Myocyte (in vitro differentiated cells): Measurements from ENCODE around the gene PSD. TPM values are rescaled to one million over a fixed set of nuclear protein-coding genes. Genes with fewer than 3 reads are reported as not detected.

ENCODE experiments used
- DNase-seq: peaks from one replicate; pipeline ENCODE4 v3.0.0-alpha.2; 2012; ENCODE audit warnings: low read depth
- total RNA-seq: library from RNA; depleted of rRNA; stranded (reverse); fragments of >200 nt; gene quantifications from 2 replicates; pipeline ENCODE4 v1.2.3, GENCODE V29; 2014

PSD gene
- total RNA-seq, 1 donor from 2014 or later = 0.32 TPM

DNA sequence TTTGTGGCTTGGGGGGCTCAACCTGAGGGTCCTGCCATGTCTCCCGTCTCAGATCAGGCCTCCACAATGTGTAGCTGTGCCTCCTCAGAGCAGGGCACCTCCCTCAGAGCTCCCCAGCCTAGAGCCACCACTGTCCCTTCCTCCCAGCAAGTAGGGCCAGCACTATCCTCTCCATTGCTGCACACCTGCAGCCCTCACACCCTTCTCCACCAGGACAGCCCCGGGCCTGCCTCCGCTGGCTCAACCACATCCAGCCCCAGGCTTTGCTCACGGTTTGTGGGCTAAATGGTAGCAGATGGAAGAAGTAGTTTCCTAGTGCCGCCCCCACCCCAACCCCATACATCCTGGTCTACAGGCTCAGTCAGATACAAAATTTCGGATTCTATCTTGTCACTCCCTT is 13.0 kb downstream of the PSD start:
- DNase-seq = no peak

DNA sequence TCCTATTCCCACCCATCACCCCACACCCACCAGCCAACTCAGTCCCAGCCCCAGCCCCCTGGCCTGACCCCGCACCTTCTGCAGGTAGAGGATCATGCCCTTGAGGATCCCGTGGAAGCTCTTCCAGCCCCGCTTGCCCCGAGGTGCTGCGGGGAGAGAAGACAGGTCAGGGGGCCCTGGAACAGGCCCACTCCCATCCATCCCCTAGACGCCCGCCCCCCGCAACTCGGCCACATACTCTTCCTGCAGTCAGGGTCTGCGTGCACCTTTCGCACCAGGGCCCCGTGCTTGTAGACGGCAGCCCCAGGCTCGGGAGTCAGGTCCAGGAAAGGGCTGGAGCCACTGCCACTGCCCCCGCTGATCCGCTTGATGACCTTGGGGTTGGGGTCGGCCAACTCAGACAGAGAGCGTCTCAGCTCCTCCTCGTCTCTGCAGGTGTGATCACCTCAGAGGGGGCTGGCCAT is 13.4 kb downstream of the PSD start:
- DNase-seq = no peak

DNA sequence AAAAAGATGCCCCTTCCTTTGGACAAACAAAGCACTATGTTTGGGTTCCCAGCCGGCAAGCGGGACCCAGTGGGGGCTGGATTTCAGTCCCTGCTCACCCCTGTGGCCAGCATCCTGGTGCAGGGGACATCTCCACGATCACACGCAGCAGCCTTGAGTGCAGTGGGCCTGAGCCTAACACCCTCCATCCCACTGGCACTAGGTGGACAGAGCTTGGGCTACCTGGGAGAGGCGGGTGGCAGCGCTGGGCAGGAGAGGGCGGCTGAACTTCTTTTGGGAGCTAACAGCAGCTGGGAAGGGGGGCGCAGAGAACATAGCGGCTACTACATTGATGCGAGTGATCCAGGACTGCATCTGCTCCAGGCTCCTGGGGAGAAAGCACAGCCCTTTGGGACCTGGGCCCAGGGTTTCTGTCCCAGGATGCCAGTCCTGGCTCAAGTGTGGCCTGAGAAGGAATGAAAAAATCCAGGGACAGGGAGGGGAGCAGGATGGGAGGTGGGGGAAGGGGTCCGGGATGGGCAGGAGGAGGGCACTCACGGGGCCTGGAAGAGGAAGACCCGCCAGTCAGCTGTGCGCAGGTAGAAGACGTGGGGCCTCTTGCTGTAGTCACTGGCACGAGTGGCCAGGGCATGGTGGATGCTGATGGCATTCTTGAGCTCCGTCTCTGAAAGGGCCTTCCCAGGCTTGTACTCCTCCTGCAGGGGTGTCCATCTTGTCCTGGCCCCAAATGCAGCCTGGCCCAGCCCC is 14.1 kb downstream of the PSD start:
- no peak for DNase-seq

DNA sequence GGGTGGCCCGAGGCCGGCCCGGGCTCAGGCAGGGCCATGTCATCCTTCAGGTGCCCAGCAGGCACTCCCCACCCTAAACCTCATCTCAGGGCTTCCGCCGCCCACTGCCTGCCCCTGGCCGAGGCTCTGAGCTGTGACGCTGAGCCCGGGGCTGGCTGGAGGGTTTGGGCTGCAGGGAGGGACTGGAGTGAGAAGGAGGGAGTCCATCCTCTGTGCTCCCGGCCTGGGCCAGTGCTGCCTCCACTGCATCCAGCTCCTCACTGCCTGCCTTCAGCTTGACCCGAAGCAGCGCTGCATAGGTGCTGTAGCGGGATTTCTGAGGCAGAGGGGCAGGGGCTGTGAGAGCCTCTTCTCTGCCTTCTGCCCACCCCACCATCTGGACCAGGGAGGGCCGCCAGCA is 15.5 kb downstream of the PSD start:
- DNase-seq = no peak

DNA sequence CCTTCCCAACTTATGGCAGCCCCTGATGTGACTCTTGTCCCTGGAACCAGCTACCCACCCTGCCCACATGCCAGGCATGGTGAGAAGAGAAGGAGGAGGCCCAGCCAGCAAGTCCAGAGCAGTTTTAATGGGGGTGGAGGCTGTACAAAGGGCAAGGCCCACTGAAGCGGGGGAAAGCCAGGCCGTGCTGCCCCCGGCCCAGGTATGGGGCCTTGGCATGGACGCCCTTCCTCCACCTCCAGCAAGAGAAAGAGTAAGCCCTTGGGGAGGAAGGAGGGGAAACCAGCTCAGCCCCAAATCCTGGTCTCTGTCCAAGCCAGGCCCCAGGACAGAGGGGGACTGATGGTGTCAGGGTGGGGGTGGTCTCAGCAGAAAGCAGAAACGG is 16.1 kb downstream of the PSD start:
- DNase-seq = no peak

DNA sequence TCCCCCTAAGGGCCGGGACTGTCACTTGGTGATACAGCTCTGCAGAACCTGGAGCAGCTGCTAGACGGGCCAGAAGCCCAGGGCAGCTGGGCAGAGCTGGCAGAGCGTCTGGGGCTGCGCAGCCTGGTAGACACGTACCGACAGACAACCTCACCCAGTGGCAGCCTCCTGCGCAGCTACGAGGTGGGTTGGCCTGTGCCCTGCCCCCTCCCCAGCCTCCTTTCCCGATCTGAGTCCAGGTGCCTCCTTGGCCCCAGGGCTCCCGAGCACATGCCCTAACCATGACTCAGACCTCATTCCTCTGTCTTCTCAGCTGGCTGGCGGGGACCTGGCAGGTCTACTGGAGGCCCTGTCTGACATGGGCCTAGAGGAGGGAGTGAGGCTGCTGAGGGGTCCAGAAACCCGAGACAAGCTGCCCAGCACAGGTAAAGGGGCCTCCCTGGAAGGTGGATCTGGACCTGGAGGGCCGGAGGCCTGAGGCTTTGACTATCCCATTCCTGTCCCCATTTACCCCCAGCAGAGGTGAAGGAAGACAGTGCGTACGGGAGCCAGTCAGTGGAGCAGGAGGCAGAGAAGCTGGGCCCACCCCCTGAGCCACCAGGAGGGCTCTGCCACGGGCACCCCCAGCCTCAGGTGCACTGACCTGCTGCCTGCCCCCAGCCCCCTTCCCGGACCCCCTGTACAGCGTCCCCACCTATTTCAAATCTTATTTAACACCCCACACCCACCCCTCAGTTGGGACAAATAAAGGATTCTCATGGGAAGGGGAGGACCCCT is 16.7 kb downstream of the PSD start:
- no peak for DNase-seq

DNA sequence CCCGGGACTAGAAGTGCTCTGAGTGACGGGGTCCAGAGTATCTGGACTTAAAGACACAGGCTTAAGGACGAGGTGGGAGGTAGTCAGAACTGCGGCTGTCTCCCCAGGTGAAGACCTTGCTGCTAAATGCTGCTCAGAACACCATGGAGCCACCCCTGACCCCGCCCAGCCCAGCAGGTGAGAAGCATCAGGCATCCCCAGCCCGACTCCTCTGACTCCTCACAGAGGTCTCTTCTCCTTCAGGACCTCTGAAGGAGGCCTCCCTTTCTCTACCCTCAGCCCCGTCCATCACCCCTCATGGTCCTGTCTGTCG is 17.3 kb downstream of the PSD start:
- DNase-seq = no peak

DNA sequence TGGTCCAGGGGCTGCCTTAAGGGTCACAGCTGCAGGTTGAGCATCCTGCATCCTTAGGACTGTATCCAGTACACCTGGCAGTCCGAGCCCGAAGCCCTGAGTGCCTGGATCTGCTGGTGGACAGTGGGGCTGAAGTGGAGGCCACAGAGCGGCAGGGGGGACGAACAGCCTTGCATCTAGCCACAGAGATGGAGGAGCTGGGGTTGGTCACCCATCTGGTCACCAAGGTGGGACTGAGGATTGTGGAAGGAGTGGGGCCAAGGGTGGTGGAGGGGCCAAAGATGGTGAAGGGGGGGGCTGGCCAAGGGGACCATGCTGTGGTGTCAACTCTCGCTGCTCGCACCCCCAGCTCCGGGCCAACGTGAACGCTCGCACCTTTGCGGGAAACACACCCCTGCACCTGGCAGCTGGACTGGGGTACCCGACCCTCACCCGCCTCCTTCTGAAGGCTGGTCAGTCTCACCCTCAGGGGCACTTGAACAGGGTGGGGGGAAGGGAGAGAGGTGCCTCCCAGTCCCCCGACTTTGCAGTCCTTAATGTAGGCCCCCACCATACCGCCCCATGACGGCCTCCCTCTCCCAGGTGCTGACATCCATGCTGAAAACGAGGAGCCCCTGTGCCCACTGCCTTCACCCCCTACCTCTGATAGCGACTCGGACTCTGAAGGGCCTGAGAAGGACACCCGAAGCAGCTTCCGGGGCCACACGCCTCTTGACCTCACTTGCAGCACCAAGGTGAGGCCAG is 17.8 kb downstream of the PSD start:
- no peak for DNase-seq

DNA sequence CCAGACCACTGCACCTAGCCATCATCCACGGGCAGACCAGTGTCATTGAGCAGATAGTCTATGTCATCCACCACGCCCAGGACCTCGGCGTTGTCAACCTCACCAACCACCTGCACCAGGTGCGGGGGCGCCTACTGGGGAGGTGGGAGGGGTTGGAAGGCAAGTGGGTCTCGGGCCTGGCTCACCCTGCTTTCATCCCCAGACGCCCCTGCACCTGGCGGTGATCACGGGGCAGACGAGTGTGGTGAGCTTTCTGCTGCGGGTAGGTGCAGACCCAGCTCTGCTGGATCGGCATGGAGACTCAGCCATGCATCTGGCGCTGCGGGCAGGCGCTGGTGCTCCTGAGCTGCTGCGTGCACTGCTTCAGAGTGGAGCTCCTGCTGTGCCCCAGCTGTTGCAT is 18.5 kb downstream of the PSD start:
- DNase-seq = no peak

DNA sequence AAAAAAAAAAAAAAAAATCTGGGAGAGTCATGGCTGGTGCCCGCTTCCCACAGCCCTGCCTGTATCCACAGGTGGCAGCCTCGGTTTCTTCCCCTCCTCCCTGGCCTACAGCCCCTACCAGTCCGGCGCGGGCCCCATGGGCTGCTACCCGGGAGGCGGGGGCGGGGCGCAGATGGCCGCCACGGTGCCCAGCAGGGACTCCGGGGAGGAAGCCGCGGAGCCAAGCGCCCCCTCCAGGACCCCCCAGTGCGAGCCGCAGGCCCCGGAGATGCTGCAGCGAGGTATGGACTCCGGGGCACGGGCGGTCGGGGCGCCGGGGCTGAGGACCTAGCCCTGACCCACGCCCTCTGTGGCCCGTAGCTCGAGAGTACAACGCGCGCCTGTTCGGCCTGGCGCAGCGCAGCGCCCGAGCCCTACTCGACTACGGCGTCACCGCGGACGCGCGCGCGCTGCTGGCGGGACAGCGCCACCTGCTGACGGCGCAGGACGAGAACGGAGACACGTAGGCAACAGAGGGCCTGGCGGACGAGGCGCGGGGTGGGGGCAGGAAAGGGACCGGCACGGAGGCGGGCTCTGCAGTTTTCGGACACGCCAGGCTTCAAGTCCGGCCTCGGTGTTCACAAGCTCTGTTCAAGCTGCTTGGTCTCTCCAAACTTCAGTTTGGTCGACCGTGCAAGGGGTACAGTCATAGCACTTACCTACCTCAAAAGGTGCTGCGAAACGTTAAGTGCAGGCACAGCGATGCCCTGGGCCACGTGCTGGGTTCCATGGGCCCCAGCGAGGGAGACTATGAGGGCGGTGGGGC is 19.2 kb downstream of the PSD start:
- peak; percentile 84 for DNase-seq

DNA sequence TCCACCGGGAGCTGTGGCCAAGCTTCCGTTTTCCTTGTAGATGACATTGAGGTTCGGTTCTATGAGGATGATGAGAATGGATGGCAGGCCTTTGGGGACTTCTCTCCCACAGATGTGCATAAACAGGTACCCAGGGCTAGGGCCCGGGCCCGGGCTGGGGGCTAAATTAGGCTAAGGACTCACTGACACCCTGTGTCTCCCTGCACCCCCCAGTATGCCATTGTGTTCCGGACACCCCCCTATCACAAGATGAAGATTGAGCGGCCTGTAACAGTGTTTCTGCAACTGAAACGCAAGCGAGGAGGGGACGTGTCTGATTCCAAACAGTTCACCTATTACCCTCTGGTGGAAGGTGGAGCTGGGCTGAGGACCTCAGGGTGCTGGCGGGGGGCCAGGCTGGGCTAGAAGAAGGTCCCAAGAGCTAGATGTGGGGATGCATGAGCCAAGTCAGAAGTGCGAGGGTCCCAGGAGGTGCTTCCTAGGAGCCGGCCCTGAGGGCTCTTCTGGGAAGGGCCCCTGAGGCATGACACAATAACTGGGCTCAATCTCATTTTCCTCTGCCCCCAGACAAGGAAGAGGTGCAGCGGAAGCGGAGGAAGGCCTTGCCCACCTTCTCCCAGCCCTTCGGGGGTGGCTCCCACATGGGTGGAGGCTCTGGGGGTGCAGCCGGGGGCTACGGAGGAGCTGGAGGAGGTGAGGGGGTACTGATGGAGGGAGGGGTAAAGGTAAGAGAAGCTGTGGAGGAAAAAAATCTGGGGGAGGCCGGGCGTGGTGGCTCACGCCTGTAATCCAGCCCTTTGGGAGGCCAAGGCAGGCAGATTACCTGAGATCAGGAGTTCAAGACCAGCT is 20.2 kb downstream of the PSD start:
- no peak for DNase-seq

DNA sequence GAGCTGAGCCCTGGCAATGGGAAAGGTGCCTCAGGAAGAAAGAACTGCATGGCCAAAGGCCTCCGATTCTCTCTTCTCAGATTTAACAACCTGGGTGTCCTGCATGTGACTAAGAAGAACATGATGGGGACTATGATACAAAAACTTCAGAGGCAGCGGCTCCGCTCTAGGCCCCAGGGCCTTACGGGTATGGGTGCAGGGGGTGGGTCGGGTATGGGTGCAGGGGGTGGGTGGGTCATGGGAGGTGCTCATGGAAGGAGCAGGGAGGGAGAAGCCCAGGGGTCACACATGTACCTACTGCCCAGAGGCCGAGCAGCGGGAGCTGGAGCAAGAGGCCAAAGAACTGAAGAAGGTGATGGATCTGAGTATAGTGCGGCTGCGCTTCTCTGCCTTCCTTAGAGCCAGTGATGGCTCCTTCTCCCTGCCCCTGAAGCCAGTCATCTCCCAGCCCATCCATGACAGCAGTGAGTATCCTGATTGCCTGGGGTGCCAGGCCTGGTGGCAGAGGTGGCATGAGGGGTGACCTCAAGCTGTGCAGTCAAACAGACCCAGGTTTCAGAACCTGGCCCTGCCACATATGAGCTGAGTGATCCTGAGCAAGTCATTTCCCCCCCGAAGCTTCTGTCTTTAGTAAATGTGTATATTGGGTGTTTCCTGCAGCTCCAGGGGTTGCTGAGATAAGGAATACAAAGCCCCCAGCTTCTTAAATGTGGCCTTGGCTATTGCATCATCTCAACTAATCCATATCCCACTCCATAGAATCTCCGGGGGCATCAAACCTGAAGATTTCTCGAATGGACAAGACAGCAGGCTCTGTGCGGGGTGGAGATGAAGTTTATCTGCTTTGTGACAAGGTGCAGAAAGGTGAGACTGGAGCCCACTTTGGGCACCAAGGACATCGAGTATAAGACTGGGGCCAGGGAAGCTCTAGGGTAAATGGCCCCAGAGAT is 21.1 kb downstream of the PSD start:
- DNase-seq = no peak

DNA sequence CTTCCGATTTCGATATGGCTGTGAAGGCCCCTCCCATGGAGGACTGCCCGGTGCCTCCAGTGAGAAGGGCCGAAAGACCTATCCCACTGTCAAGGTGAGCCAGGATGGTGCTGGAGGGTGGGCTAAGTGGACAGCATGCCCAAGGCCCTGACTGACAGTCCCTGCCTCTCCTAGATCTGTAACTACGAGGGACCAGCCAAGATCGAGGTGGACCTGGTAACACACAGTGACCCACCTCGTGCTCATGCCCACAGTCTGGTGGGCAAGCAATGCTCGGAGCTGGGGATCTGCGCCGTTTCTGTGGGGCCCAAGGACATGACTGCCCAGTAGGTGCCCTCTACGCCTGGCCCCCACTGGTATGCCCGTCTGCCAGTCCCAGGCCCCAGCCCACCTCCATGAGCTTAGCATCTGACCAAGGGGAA is 21.8 kb downstream of the PSD start:
- no peak for DNase-seq

DNA sequence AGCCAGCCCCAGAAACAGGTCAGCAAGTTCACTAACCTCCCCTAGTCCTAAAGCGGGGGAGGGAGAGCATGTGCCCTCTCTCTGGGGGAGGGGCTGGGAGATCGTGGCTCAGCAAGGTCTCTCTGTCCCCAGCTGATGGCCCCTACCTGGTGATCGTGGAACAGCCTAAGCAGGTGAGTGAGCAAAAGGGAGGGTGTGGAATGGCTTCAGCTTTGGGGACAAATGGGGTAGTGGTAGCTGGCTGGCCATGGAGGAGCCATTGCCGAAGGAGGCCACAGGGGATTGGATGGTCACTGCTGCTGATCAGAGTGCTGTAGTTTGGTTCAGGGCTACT is 22.3 kb downstream of the PSD start:
- DNase-seq = no peak

DNA sequence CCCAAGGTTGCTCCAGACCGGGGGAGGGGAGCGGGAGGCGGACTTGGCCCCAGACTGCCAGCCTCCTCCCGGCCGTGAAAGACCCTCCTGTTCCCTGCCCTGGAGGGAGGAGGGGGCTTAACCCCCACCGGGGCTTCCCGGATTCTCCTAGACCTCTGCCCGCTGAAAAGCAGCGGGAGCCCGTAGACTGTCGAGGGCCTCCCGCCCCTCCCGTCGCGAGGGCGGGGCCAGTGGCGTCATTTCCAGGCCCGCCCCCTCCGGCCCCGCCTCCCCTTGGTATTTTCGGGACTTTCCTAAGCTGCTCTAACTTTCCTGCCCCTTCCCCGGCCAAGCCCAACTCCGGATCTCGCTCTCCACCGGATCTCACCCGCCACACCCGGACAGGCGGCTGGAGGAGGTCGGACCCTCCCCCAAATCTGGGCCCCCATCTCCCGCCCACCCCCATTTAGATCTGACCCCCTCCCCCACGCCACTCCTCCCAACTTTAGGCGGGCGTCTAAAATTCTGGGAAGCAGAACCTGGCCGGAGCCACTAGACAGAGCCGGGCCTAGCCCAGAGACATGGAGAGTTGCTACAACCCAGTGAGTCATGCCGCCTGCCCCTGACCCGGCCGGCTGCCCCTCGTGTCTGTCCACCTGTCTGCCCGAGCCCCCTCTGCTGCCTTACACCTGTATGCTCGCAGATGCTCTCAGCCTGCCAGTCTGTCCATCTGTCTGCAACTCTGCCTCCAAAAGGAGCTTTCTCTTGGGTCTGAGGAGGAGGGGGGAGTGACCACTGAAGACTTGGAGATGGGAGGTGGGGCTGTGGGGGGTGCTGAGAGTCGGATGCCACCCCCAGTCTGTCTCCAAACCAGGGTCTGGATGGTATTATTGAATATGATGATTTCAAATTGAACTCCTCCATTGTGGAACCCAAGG is 22.9 kb downstream of the PSD start, which contains the start of gene NFKB2:
Gene NFKB2 (plus strand): TSS at position 306 of the 917 bp plus-strand sequence. CDS start 255 bp downstream, at position 561.
- peak; percentile 88 for DNase-seq

DNA sequence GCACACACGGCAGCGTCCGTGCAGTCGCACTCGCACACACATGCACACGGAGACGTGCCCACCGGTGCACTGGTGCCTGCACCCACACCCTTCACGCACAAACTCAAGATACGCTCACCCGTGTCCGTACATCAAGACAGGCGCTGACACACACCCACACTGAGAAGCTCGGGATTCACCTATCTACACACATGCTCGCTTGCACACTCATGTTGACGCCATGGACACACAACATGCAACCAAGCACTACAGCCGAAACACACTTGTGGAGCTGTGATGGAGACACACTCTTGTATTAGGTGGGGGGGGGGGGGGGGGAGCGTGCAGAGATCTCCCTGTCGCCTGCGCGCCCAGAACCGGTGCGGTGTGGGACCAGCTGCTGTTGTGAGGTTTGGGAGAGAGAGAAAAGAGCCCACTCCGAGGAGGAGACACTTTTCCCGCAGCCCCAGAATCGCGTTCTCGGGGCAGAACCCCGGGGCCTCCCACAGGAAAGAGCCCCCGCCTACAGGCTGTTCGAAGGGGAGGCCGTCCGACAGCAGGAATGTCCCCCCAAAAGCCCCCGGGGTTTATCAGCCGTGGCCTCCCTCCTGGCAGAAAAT is 23.7 kb downstream of the PSD start:
- DNase-seq = peak; percentile 47

DNA sequence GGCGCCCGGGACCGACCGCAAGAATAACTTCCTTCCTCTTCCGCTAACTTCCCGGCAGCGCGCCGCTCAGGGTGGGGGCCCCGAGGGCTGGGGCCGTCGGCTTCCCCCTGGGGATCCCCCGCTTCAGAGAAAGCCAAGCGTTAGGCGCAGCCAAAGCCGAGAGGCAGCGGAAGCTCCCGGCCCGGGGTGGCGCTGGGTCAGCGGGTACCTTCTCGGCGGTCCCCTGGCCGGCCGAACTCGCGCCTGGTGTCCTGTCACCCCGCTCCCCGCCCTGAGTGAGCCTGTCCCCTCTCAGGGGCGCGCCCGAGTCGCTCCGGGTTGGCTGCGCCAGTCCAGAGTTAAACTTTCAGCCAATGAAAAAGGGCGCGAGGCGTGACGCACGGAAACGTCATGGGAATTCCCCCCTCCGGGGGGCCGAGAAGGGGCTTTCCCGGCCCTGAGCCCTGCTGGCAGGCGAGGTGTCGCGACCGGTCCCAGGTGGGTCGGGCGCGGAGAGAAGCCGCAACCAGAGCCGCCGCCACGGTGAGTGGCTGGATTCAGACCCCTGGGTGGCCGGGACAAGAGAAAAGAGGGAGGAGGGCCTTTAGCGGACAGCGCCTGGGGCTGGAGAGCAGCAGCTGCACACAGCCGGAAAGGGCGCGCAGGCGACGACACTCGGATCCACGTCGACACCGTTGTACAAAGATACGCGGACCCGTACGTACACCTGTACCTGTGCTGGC is 24.3 kb downstream of the PSD start:
- DNase-seq = peak; percentile 96
